GM12872 (cell line): Measurements from ENCODE around the gene CDNF.

ENCODE experiments used
- CTCF ChIP-seq: IDR thresholded peaks from 3 replicates; pipeline ENCODE4 v1.5.1; 2011; ENCODE audit warnings: low read depth, mild to moderate bottlenecking, low read length, moderate library complexity; ENCODE audit not compliant: insufficient read depth

The CDNF gene

GRCh38 chr10:14781763-14782162 is 56.1 kb downstream of the CDNF start:
- TF ChIP-seq CTCF = no peak

- TF ChIP-seq CTCF = no peak
Measured at GRCh38 chr10:14779001-14779651, 58.7 kb downstream of the CDNF start.

GRCh38 chr10:14776546-14776945 is 61.3 kb downstream of the CDNF start:
- no peak for TF ChIP-seq CTCF

- no peak for TF ChIP-seq CTCF
Measured at GRCh38 chr10:14775656-14776055, 62.2 kb downstream of the CDNF start.

GRCh38 chr10:14774797-14775196 is 63.0 kb downstream of the CDNF start, which contains the start of gene FAM107B:
Gene FAM107B, minus strand, starts transcription at chr10:14774897. Its CDS starts 234 bp downstream, at chr10:14774663.
- TF ChIP-seq CTCF = no peak

GRCh38 chr10:14774214-14774580 is 63.6 kb downstream of the CDNF start:
- TF ChIP-seq CTCF = no peak

- TF ChIP-seq CTCF = no peak
Measured at GRCh38 chr10:14773551-14774213, 64.2 kb downstream of the CDNF start.
